GM12865 (cell line): ENCODE data around the gene ROCK2.

Experiments
- DNase-seq: peaks from one replicate; pipeline ENCODE4 v3.0.0; 2010; ENCODE audit warnings: low read depth
- H3K4me3 ChIP-seq: 2 replicates; pipeline ENCODE4 v1.5.1; 2011; ENCODE audit warnings: mild to moderate bottlenecking, low read depth, low read length, control low read depth
- CTCF ChIP-seq: IDR thresholded peaks from 2 replicates; pipeline ENCODE4 v1.5.1; 2011; ENCODE audit warnings: low read length, control low read depth, low read depth, inconsistent platforms; ENCODE audit not compliant: insufficient read depth; ENCODE audit errors: missing control alignments

ROCK2 gene

DNA sequence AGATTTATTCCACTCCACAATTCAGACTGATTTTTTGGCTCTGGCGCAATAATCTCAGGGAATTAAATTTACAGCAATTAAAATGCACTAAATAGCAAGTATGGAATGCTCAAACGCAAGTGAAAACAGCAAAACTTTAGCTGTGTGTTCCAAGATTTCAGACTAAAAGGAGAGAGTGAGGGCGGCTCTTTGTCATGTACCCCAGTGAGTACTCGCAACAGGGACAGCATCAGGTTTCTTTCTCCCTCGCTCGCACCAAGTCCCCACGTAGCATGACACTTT, 1.1 kb downstream of the ROCK2 start:
- DNase-seq: no peak
- peak overlapping the region; percentile 93 for H3K4me3 ChIP-seq
- no peak for TF ChIP-seq CTCF

DNA sequence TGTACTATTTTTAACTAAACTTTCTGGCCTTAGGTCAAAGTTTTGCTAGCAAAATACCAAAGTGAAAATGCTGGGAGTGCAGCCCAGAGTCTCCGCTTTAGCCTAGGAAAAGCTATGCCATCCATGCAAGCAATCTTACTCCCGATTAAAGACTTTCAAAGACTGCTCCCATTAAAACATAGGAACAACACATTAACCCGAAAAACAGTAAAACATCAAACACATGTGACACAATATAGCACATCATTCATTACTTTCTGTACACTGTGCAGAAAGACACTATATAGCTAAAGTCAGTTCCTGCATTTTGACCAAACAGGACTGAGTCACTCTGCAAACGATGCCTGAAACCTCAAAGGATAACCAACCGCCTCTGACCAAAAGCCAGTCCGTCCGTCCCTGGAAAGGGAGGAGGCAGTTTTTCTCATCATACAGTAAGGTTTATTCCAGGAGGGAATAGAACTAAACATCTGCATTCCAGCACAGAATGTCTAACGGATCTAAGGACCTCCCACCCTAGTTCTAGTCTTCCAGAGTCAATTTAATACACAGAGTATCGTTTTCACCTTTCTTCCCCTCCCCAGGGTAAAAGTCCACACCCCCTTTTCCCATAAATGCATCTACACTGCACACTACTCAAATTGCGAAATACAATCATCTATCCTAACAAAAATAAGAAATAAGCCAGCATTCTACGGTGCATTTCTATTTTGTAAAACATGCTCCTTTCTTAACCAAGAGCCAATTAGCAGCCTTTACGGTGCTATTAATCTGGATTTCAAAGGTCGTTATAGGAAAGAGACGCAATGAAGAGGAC, 1.7 kb downstream of the ROCK2 start:
- peak; percentile 17 for DNase-seq
- peak overlapping the region; percentile 93 for H3K4me3 ChIP-seq
- no peak for TF ChIP-seq CTCF

DNA sequence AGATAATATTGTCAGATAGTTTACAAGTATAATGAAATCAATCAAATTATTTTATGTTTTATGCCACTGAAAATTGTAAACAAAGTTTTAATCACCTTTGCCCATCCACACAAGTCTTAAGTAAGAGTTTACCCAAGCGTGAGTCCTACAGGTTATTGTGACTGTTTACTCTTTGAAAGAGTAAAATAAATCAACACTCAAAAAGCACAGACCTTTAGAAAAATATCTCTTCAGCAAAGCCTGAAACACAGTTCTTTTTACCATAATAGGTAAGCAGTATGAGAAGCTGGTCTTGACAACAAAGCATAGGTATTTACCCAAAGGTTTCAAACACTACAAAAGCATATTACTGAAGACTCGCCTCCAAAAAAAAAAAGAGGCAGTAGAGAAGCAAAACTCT, 3.7 kb downstream of the ROCK2 start:
- H3K4me3 ChIP-seq: no peak overlapping the region
- DNase-seq: no peak
- TF ChIP-seq CTCF: no peak

DNA sequence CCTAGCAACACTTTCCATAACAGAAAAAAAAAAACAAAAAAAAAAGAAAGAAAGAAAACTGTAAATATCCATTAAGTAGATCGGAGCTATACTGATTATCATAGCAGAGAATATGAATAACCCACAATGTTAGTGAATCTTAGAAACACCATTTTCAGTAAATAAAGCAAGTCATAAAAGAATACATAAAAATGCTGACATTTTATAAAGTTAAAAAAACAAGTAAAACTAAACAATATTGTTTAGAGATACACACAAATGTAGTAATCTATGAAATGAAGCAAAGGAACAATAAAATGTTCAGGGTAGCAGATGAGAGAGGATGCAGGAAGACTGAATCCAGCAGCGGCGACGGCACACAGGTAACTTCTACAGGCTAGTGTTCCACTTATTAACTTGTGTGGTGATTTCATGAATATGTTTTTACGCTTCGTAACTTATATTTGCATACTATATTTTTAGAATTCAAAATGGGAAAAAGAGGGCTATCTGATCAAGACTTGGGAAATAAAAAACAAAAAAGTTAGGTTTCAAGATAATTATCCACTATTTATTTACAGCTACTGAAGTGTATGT, 4.8 kb downstream of the ROCK2 start:
- no peak for TF ChIP-seq CTCF
- H3K4me3 ChIP-seq: no peak overlapping the region

DNA sequence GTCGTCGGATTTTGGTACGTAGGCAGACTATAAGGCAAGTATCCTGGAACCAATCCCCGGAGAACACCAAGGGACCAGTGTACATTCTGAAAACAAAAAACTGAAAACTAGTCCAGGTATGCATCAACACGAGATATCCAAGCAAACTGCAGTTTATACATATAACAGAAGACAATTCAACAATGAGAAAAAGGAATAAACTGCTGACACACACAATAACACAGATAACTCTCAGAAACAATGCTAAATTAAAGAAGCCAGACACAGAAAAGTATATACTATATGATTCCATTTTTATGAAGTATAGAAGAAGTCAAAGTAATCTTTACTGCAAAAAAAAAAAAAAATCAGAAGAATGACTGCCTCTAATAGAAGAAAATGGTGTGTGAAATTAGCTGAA, 5.9 kb downstream of the ROCK2 start:
- DNase-seq: no peak
- TF ChIP-seq CTCF: no peak
- H3K4me3 ChIP-seq: no peak overlapping the region

More for the DNA sequence above, 4.8 kb downstream of the ROCK2 start:
- no peak for DNase-seq

- no peak for DNase-seq
- no peak overlapping the region for H3K4me3 ChIP-seq
- no peak for TF ChIP-seq CTCF
Observed at GRCh38 chr2:11337909-11338308, 6.5 kb downstream of the ROCK2 start.

DNA sequence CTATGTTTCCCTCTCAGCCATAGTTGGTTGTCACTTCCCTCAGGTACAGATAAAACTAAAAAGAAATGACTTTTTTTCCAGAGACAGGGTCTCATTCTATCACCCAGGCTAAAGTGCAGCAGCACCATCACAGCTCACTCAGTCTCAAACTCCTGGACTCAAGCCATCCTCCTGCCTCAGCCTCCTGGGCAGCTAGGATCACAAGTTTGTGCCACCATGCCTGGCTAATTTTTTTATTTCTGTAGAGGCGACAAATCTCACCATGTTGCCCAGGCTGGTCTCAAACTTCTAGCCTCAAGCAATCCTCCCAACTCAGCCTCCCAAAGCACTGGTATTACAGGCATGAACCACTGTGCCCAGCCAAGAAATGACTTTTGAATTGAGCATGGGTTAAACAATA, 8.2 kb downstream of the ROCK2 start:
- no peak overlapping the region for H3K4me3 ChIP-seq

More for the DNA sequence above, 8.2 kb downstream of the ROCK2 start:
- DNase-seq: no peak
- TF ChIP-seq CTCF: no peak
